GM23338 (cell line): Measurements from ENCODE around the gene CDYL2. TPM values are rescaled to one million over a fixed set of nuclear protein-coding genes. Genes with fewer than 3 reads are reported as not detected.

ENCODE experiments used
- ATAC-seq: fragments of 200-7000 bp; cut with Tn5 transposase; 3 replicates; pipeline ENCODE4 v1.9.1; 2020
- DNase-seq: peaks from one replicate; pipeline ENCODE4 v3.0.0-alpha.2; 2015; ENCODE audit warnings: low spot score
- H2AFZ ChIP-seq: fragments of 200-600 bp; sonication (generic); 2 replicates; pipeline ENCODE4 v1.8.0; 2016; ENCODE audit warnings: antibody characterized with exemption, mild to moderate bottlenecking, moderate library complexity
- H3F3A ChIP-seq: fragments of 200-600 bp; sonication (generic); replicated peaks from 2 replicates; pipeline ENCODE4 v1.8.0; 2017; ENCODE audit warnings: antibody characterized with exemption, mixed run types, low read depth
- H3K27ac ChIP-seq: fragments of 200-600 bp; sonication (generic); 2 replicates; pipeline ENCODE4 v1.6.1; 2016; ENCODE audit warnings: low read depth
- H3K27me3 ChIP-seq: fragments of 200-600 bp; sonication (generic); 2 replicates; pipeline ENCODE4 v1.8.0; 2016; ENCODE audit warnings: mild to moderate bottlenecking, mixed run types, moderate library complexity; ENCODE audit not compliant: insufficient read depth
- H3K36me3 ChIP-seq: fragments of 200-600 bp; sonication (generic); 2 replicates; pipeline ENCODE4 v1.8.0; 2016; ENCODE audit warnings: mild to moderate bottlenecking; ENCODE audit not compliant: insufficient read depth
- H3K4me1 ChIP-seq: fragments of 200-600 bp; sonication (generic); 2 replicates; pipeline ENCODE4 v1.8.0; 2016; ENCODE audit warnings: mild to moderate bottlenecking, moderate library complexity; ENCODE audit not compliant: insufficient read depth
- H3K4me2 ChIP-seq: fragments of 200-600 bp; sonication (generic); 2 replicates; pipeline ENCODE4 v1.7.1; 2017; ENCODE audit warnings: mixed run types
- H3K4me3 ChIP-seq: fragments of 200-600 bp; sonication (generic); 2 replicates; pipeline ENCODE4 v1.6.1; 2016; ENCODE audit warnings: mixed run types
- H3K79me2 ChIP-seq: fragments of 200-600 bp; sonication (generic); replicated peaks from 2 replicates; pipeline ENCODE4 v1.8.0; 2017; ENCODE audit warnings: mild to moderate bottlenecking; ENCODE audit not compliant: insufficient read depth
- H3K9me2 ChIP-seq: fragments of 200-600 bp; sonication (generic); 2 replicates; pipeline ENCODE4 v1.8.0; 2017; ENCODE audit not compliant: insufficient read depth
- H4K20me1 ChIP-seq: fragments of 200-600 bp; sonication (generic); replicated peaks from 2 replicates; pipeline ENCODE4 v1.8.0; 2017; ENCODE audit warnings: mild to moderate bottlenecking; ENCODE audit not compliant: insufficient read depth
- H3K27ac Mint-ChIP-seq: 2 replicates; pipeline ENCODE4 v1.8.0; 2020; ENCODE audit warnings: inconsistent platforms, mild to moderate bottlenecking, moderate library complexity, mixed read lengths
- H3K27me3 Mint-ChIP-seq: 3 replicates; pipeline ENCODE4 v1.8.0; 2022; ENCODE audit warnings: low read depth, mild to moderate bottlenecking, moderate library complexity, mixed read lengths, inconsistent platforms; ENCODE audit not compliant: insufficient read depth, poor library complexity
- H3K36me3 Mint-ChIP-seq: 3 replicates; pipeline ENCODE4 v1.8.0; 2021; ENCODE audit warnings: low read depth, mild to moderate bottlenecking, inconsistent platforms, moderate library complexity, mixed read lengths
- H3K4me1 Mint-ChIP-seq: 3 replicates; pipeline ENCODE4 v1.8.0; 2020; ENCODE audit warnings: mild to moderate bottlenecking, inconsistent platforms, mixed read lengths
- H3K4me3 Mint-ChIP-seq: 3 replicates; pipeline ENCODE4 v1.8.0; 2021; ENCODE audit warnings: moderate library complexity, mild to moderate bottlenecking, inconsistent platforms, mixed read lengths
- H3K9me3 Mint-ChIP-seq: 3 replicates; pipeline ENCODE4 v1.8.0; 2020; ENCODE audit warnings: moderate library complexity, mild to moderate bottlenecking, inconsistent platforms, mixed read lengths
- CREB1 ChIP-seq: fragments of 250-450 bp; sonication (Bioruptor Pico); IDR thresholded peaks from 2 replicates; pipeline ENCODE4 v1.5.0; 2020; ENCODE audit warnings: low read depth, mild to moderate bottlenecking, moderate library complexity
- EZH2 ChIP-seq: fragments of 200-600 bp; sonication (generic); IDR thresholded peaks from one replicate; pipeline ENCODE4 v1.8.0; 2017; ENCODE audit warnings: antibody characterized with exemption, mild to moderate bottlenecking, low read depth; ENCODE audit not compliant: unreplicated experiment
- EZH2phosphoT487 ChIP-seq: fragments of 200-600 bp; sonication (generic); IDR thresholded peaks from one replicate; pipeline ENCODE4 v1.8.1; 2018; ENCODE audit warnings: antibody characterized with exemption; ENCODE audit not compliant: unreplicated experiment
- JUNB ChIP-seq: IDR thresholded peaks from one replicate; pipeline ENCODE4 v1.6.1; 2016; ENCODE audit warnings: antibody characterized with exemption; ENCODE audit not compliant: unreplicated experiment
- NANOG ChIP-seq: IDR thresholded peaks from 2 replicates; pipeline ENCODE4 v1.6.1; 2016; ENCODE audit warnings: antibody characterized with exemption, borderline replicate concordance
- POLR2AphosphoS5 ChIP-seq: IDR thresholded peaks from 2 replicates; pipeline ENCODE4 v1.6.1; 2016; ENCODE audit warnings: antibody characterized with exemption, low read depth
- STAT1 ChIP-seq: IDR thresholded peaks from one replicate; pipeline ENCODE4 v1.6.1; 2016; ENCODE audit warnings: antibody characterized with exemption; ENCODE audit not compliant: unreplicated experiment
- ZNF114 ChIP-seq: fragments of 250-450 bp; sonication (Bioruptor Pico); IDR thresholded peaks from 2 replicates; pipeline ENCODE4 v1.5.0; 2020; ENCODE audit warnings: mild to moderate bottlenecking, moderate library complexity
- ZNF331 ChIP-seq: fragments of 250-450 bp; sonication (Bioruptor Pico); IDR thresholded peaks from 2 replicates; pipeline ENCODE4 v1.5.0; 2020; ENCODE audit warnings: low read depth, mild to moderate bottlenecking, moderate library complexity
- polyA plus RNA-seq: library from polyadenylated mRNA; unstranded; fragments of >200 nt; fragmentation: Nextera tagmentation; extraction: Ambion mirVana; gene quantifications from 2 replicates; pipeline ENCODE4 v1.2.1, GENCODE V29; 2016
- total RNA-seq: library from RNA; depleted of rRNA; stranded (reverse); fragments of >200 nt; shearing (Covaris generic); gene quantifications from 2 replicates; pipeline ENCODE4 v1.2.3, GENCODE V29; 2014
- TF ChIP-seq, protein P1 (sequence below): fragments of 250-450 bp; sonication (Bioruptor Pico); IDR thresholded peaks from 2 replicates; pipeline ENCODE4 v1.5.0; 2020; ENCODE audit warnings: mild to moderate bottlenecking, moderate library complexity
- TF ChIP-seq, protein P2 (sequence below): IDR thresholded peaks from one replicate; pipeline ENCODE4 v1.6.1; 2018; ENCODE audit warnings: antibody characterized with exemption; ENCODE audit not compliant: unreplicated experiment
- TF ChIP-seq, protein P3 (sequence below): IDR thresholded peaks from 2 replicates; pipeline ENCODE4 v1.6.1; 2016; ENCODE audit warnings: antibody characterized with exemption
- TF ChIP-seq, protein P4 (sequence below), 2 experiments: fragments of 200-600 bp in 1 of 2; sonication (generic) in 1 of 2; conservative IDR thresholded peaks; 2 replicates each; pipeline versions ENCODE4 v1.5.1 to v1.6.1; 2016 to 2017; ENCODE audit warnings: antibody characterized with exemption in 2 of 2, low read depth in 2 of 2, mild to moderate bottlenecking in 2 of 2, moderate library complexity in 1 of 2

Gene CDYL2
- total and polyA plus RNA-seq, 2 experiments from 2014 or later: 0.82 to 4.3 TPM

DNA sequence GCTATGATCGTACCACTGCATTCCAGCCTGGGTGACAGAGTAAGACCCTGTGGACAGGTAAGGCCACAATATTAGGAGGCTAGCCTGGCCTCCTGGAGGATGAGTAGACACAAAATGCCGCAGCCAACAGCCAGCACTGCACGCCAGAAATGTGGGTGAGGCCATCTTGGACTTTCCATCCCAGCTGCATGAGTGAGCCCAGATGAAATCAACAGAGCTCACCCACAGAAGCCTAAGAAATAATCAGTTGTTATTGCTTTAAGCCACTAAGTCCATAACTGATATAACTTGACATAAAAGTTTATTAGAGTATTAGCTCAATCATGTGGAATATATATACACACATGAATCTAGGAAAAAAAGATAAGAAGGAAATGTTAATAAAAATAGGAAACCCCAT lies 101.7 kb downstream of the CDYL2 start:
- peaks cover 13% of the 10 kb centered on the region for H3K4me1 ChIP-seq
- H3K4me2 ChIP-seq: no peak overlapping the region
- peaks cover 9% of the 10 kb centered on the region; the same call in 1 of the 2 replicates for H3K9me2 ChIP-seq
- H3K27ac Mint-ChIP-seq: no peak overlapping the region
- H3K4me1 Mint-ChIP-seq: peaks cover 8% of the 10 kb centered on the region
- no peaks in the 10 kb centered on the region for H3K9me3 Mint-ChIP-seq
- H3K36me3 Mint-ChIP-seq: no peaks in the 10 kb centered on the region
- ATAC-seq (no peak), DNase-seq (no peak)
- H3K4me3 ChIP-seq: no peak overlapping the region
- H3K79me2 ChIP-seq: no peaks in the 10 kb centered on the region
- H4K20me1 ChIP-seq: no peaks in the 10 kb centered on the region
- H3K36me3 ChIP-seq: no peaks in the 10 kb centered on the region
- TF ChIP-seq EZH2phosphoT487: no peak
- TF ChIP-seq POLR2AphosphoS5: no peak
- TF ChIP-seq CREB1 (CRISPR knock-in tag): no peak
- no peak for TF ChIP-seq STAT1
- TF ChIP-seq, protein P1, sequence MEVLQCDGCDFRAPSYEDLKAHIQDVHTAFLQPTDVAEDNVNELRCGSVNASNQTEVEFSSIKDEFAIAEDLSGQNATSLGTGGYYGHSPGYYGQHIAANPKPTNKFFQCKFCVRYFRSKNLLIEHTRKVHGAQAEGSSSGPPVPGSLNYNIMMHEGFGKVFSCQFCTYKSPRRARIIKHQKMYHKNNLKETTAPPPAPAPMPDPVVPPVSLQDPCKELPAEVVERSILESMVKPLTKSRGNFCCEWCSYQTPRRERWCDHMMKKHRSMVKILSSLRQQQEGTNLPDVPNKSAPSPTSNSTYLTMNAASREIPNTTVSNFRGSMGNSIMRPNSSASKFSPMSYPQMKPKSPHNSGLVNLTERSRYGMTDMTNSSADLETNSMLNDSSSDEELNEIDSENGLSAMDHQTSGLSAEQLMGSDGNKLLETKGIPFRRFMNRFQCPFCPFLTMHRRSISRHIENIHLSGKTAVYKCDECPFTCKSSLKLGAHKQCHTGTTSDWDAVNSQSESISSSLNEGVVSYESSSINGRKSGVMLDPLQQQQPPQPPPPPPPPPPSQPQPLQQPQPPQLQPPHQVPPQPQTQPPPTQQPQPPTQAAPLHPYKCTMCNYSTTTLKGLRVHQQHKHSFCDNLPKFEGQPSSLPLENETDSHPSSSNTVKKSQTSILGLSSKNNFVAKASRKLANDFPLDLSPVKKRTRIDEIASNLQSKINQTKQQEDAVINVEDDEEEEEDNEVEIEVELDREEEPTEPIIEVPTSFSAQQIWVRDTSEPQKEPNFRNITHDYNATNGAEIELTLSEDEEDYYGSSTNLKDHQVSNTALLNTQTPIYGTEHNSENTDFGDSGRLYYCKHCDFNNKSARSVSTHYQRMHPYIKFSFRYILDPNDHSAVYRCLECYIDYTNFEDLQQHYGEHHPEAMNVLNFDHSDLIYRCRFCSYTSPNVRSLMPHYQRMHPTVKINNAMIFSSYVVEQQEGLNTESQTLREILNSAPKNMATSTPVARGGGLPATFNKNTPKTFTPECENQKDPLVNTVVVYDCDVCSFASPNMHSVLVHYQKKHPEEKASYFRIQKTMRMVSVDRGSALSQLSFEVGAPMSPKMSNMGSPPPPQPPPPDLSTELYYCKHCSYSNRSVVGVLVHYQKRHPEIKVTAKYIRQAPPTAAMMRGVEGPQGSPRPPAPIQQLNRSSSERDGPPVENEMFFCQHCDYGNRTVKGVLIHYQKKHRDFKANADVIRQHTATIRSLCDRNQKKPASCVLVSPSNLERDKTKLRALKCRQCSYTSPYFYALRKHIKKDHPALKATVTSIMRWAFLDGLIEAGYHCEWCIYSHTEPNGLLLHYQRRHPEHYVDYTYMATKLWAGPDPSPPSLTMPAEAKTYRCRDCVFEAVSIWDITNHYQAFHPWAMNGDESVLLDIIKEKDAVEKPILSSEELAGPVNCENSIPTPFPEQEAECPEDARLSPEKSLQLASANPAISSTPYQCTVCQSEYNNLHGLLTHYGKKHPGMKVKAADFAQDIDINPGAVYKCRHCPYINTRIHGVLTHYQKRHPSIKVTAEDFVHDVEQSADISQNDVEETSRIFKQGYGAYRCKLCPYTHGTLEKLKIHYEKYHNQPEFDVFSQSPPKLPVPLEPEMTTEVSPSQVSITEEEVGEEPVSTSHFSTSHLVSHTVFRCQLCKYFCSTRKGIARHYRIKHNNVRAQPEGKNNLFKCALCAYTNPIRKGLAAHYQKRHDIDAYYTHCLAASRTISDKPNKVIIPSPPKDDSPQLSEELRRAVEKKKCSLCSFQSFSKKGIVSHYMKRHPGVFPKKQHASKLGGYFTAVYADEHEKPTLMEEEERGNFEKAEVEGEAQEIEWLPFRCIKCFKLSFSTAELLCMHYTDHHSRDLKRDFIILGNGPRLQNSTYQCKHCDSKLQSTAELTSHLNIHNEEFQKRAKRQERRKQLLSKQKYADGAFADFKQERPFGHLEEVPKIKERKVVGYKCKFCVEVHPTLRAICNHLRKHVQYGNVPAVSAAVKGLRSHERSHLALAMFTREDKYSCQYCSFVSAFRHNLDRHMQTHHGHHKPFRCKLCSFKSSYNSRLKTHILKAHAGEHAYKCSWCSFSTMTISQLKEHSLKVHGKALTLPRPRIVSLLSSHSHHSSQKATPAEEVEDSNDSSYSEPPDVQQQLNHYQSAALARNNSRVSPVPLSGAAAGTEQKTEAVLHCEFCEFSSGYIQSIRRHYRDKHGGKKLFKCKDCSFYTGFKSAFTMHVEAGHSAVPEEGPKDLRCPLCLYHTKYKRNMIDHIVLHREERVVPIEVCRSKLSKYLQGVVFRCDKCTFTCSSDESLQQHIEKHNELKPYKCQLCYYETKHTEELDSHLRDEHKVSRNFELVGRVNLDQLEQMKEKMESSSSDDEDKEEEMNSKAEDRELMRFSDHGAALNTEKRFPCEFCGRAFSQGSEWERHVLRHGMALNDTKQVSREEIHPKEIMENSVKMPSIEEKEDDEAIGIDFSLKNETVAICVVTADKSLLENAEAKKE (CRISPR knock-in tag): no peak
- no peak for TF ChIP-seq ZNF331 (CRISPR knock-in tag)
- TF ChIP-seq, protein P2, sequence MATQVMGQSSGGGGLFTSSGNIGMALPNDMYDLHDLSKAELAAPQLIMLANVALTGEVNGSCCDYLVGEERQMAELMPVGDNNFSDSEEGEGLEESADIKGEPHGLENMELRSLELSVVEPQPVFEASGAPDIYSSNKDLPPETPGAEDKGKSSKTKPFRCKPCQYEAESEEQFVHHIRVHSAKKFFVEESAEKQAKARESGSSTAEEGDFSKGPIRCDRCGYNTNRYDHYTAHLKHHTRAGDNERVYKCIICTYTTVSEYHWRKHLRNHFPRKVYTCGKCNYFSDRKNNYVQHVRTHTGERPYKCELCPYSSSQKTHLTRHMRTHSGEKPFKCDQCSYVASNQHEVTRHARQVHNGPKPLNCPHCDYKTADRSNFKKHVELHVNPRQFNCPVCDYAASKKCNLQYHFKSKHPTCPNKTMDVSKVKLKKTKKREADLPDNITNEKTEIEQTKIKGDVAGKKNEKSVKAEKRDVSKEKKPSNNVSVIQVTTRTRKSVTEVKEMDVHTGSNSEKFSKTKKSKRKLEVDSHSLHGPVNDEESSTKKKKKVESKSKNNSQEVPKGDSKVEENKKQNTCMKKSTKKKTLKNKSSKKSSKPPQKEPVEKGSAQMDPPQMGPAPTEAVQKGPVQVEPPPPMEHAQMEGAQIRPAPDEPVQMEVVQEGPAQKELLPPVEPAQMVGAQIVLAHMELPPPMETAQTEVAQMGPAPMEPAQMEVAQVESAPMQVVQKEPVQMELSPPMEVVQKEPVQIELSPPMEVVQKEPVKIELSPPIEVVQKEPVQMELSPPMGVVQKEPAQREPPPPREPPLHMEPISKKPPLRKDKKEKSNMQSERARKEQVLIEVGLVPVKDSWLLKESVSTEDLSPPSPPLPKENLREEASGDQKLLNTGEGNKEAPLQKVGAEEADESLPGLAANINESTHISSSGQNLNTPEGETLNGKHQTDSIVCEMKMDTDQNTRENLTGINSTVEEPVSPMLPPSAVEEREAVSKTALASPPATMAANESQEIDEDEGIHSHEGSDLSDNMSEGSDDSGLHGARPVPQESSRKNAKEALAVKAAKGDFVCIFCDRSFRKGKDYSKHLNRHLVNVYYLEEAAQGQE: no peak
- no peak for TF ChIP-seq EZH2
- TF ChIP-seq, protein P3, sequence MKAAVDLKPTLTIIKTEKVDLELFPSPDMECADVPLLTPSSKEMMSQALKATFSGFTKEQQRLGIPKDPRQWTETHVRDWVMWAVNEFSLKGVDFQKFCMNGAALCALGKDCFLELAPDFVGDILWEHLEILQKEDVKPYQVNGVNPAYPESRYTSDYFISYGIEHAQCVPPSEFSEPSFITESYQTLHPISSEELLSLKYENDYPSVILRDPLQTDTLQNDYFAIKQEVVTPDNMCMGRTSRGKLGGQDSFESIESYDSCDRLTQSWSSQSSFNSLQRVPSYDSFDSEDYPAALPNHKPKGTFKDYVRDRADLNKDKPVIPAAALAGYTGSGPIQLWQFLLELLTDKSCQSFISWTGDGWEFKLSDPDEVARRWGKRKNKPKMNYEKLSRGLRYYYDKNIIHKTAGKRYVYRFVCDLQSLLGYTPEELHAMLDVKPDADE: no peak
- TF ChIP-seq, protein P4, sequence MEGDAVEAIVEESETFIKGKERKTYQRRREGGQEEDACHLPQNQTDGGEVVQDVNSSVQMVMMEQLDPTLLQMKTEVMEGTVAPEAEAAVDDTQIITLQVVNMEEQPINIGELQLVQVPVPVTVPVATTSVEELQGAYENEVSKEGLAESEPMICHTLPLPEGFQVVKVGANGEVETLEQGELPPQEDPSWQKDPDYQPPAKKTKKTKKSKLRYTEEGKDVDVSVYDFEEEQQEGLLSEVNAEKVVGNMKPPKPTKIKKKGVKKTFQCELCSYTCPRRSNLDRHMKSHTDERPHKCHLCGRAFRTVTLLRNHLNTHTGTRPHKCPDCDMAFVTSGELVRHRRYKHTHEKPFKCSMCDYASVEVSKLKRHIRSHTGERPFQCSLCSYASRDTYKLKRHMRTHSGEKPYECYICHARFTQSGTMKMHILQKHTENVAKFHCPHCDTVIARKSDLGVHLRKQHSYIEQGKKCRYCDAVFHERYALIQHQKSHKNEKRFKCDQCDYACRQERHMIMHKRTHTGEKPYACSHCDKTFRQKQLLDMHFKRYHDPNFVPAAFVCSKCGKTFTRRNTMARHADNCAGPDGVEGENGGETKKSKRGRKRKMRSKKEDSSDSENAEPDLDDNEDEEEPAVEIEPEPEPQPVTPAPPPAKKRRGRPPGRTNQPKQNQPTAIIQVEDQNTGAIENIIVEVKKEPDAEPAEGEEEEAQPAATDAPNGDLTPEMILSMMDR (conservative IDR thresholded peaks at IDR 0.05; ENCODE audit: low read depth in 2 of 2): no peak
- no peak for TF ChIP-seq JUNB
- TF ChIP-seq ZNF114 (CRISPR knock-in tag): no peak
- TF ChIP-seq NANOG: no peak
- H3K4me3 Mint-ChIP-seq: no peak overlapping the region
- no peak overlapping the region for H2AFZ ChIP-seq
- H3F3A ChIP-seq: no peaks in the 10 kb centered on the region
- H3K27me3 ChIP-seq: no peaks in the 10 kb centered on the region
- H3K27me3 Mint-ChIP-seq: no peaks in the 10 kb centered on the region
- H3K27ac ChIP-seq: no peak overlapping the region
